GM12878 (cell line): Measurements from ENCODE around the gene PCNX1. TPM values are rescaled to one million over a fixed set of nuclear protein-coding genes. Genes with fewer than 3 reads are reported as not detected.
A peak's percentile ranks its signal among the peaks of the same experiment; 100 is the strongest.

ENCODE experiments used
- ATAC-seq: fragments of 200-7000 bp; cut with Tn5 transposase; 3 replicates; pipeline ENCODE4 v1.9.1; 2020; ENCODE audit warnings: mild to moderate bottlenecking, moderate library complexity
- BruUV-seq: library from RNA; stranded (reverse); fragments of 400-500 nt; replicated peaks from 2 replicates; lab custom pipeline; 2021; lab: Mats Ljungman, UMichigan
- CTCF ChIA-PET: fragments of 300-600 bp; sonication (Branson Sonifier 250); formaldehyde crosslinking; extraction: SDS; loops from one replicate; lab custom pipeline; 2021; ENCODE audit warnings: inconsistent platforms; lab: Yijun Ruan, JAX
- POLR2A ChIA-PET: fragments of 350-600 bp; formaldehyde crosslinking; extraction: SDS; loops from one replicate; lab custom pipeline; 2021; ENCODE audit warnings: inconsistent platforms; lab: Charles Lee
- RAD21 ChIA-PET: fragments of 300-600 bp; sonication (Branson Sonifier 250); formaldehyde crosslinking; loops from one replicate; lab custom pipeline; 2023; ENCODE audit warnings: antibody characterized with exemption; ENCODE audit not compliant: unreplicated experiment; lab: Charles Lee
- SMC1A ChIA-PET: fragments of 300-600 bp; sonication (Branson Sonifier 250); formaldehyde crosslinking; loops from one replicate; lab custom pipeline; 2023; ENCODE audit not compliant: unreplicated experiment, uncharacterized antibody; lab: Charles Lee
- DNase-seq: peaks from one replicate; pipeline ENCODE4 v3.0.0-alpha.2; 2011; ENCODE audit warnings: low read depth, low spot score
- FAIRE-seq: peaks from 3 replicates; lab custom pipeline; 2011; peaks lifted over from hg19 to GRCh38; lab: Jason Lieb, UNC
- H2AFZ ChIP-seq: 2 replicates; pipeline ENCODE4 v1.6.0; 2011; ENCODE audit warnings: low read depth, low read length, control low read depth; ENCODE audit not compliant: control insufficient read depth
- H3K27ac ChIP-seq: 2 replicates; pipeline ENCODE4 v1.5.1; 2011; ENCODE audit warnings: control low read depth; ENCODE audit not compliant: control insufficient read depth, insufficient read depth
- H3K27me3 ChIP-seq, 2 experiments: replicated peaks in 1 of 2; 2 replicates each; pipeline versions ENCODE4 v1.6.0 to v1.6.1; 2011; ENCODE audit warnings: low read length in 1 of 2; ENCODE audit not compliant: control insufficient read depth in 2 of 2, insufficient read depth in 2 of 2
- H3K36me3 ChIP-seq, 2 experiments: 2 replicates each; pipeline ENCODE4 v1.5.1; 2011; ENCODE audit warnings: low read length in 1 of 2; ENCODE audit not compliant: control insufficient read depth in 2 of 2, insufficient read depth in 2 of 2
- H3K4me1 ChIP-seq: 2 replicates; pipeline ENCODE4 v1.6.1; 2011; ENCODE audit warnings: mild to moderate bottlenecking, low read length, moderate library complexity, mixed read lengths; ENCODE audit not compliant: control insufficient read depth, insufficient read depth
- H3K4me2 ChIP-seq: 2 replicates; pipeline ENCODE4 v1.6.0; 2011; ENCODE audit warnings: control low read depth; ENCODE audit not compliant: control insufficient read depth, insufficient read depth
- H3K4me3 ChIP-seq: fragments of 200-600 bp; sonication (generic); 2 replicates; pipeline ENCODE4 v1.5.1; 2016
- H3K79me2 ChIP-seq: 2 replicates; pipeline ENCODE4 v1.6.0; 2011; ENCODE audit warnings: low read length; ENCODE audit not compliant: control insufficient read depth, insufficient read depth
- H3K9ac ChIP-seq: 2 replicates; pipeline ENCODE4 v1.8.0; 2011; ENCODE audit warnings: low read length, control low read depth, mixed read lengths; ENCODE audit not compliant: control insufficient read depth, insufficient read depth
- H3K9me3 ChIP-seq: replicated peaks from 3 replicates; pipeline ENCODE4 v1.5.1; 2011; ENCODE audit warnings: mild to moderate bottlenecking, low read length; ENCODE audit not compliant: control insufficient read depth, insufficient read depth
- H4K20me1 ChIP-seq: 2 replicates; pipeline ENCODE4 v1.6.0; 2011; ENCODE audit not compliant: control insufficient read depth, insufficient read depth
- BHLHE40 ChIP-seq, 2 experiments: fragments of 450-650 bp in 1 of 2; IDR thresholded peaks; 2 replicates each; pipeline ENCODE4 v1.6.1; 2011 to 2017; ENCODE audit warnings: low read depth in 2 of 2, borderline replicate concordance in 1 of 2, improper control_type of control experiment in 1 of 2, low read length in 1 of 2, mild to moderate bottlenecking in 1 of 2
- CREB1 ChIP-seq: IDR thresholded peaks from 2 replicates; pipeline ENCODE4 v1.6.1; 2012; ENCODE audit warnings: low read depth, mild to moderate bottlenecking, inconsistent platforms
- EZH2 ChIP-seq: IDR thresholded peaks from 2 replicates; pipeline ENCODE4 v1.6.1; 2012; ENCODE audit warnings: low read depth, mild to moderate bottlenecking, control low read depth, inconsistent platforms, low read length, borderline replicate concordance; ENCODE audit not compliant: control insufficient read depth
- JUNB ChIP-seq: IDR thresholded peaks from 2 replicates; pipeline ENCODE4 v1.6.1; 2016; ENCODE audit warnings: antibody characterized with exemption, mild to moderate bottlenecking
- NFIC ChIP-seq: IDR thresholded peaks from 2 replicates; pipeline ENCODE4 v1.6.1; 2012; ENCODE audit warnings: low read depth, mild to moderate bottlenecking, inconsistent platforms, low read length, moderate library complexity
- NFYB ChIP-seq: IDR thresholded peaks from 2 replicates; pipeline ENCODE4 v1.6.1; 2011; ENCODE audit warnings: low read depth, mild to moderate bottlenecking, low read length, improper control_type of control experiment, moderate library complexity; ENCODE audit not compliant: insufficient read depth
- NR2F1 ChIP-seq: fragments of 450-650 bp; conservative IDR thresholded peaks from 2 replicates; pipeline ENCODE4 v1.6.1; 2017; ENCODE audit warnings: mild to moderate bottlenecking
- PAX5 ChIP-seq: IDR thresholded peaks from 2 replicates; pipeline ENCODE4 v1.6.1; 2011; ENCODE audit warnings: low read depth, low read length, borderline replicate concordance
- RUNX3 ChIP-seq: IDR thresholded peaks from 2 replicates; pipeline ENCODE4 v1.6.1; 2012; ENCODE audit warnings: low read length, inconsistent platforms
- SMAD1 ChIP-seq: fragments of 450-650 bp; IDR thresholded peaks from 2 replicates; pipeline ENCODE4 v1.6.1; 2018; ENCODE audit warnings: mild to moderate bottlenecking, low read depth; ENCODE audit not compliant: partially characterized antibody
- YY1 ChIP-seq: IDR thresholded peaks from 2 replicates; pipeline ENCODE4 v1.6.1; 2011; ENCODE audit warnings: low read depth, mild to moderate bottlenecking, low read length
- ZZZ3 ChIP-seq: IDR thresholded peaks from 2 replicates; pipeline ENCODE4 v1.6.1; 2011; ENCODE audit warnings: low read depth; ENCODE audit not compliant: control insufficient read depth, insufficient read length
- WGBS: methylation state at CpG from one replicate; pipeline ENCODE4 v1.1.6; 2016; ENCODE audit warnings: low lambda C conversion rate; ENCODE audit not compliant: insufficient replicate concordance, insufficient coverage; ENCODE audit errors: missing lambda C conversion rate; 5-methylcytosine and 5-hydroxymethylcytosine counted together
- in situ Hi-C: fragments of 300-500 bp; cut with MboI; formaldehyde crosslinking; loops from 9 replicates; pipeline ENCODE4 v1.14.3; 2018; ENCODE audit warnings: mixed read lengths
- intact Hi-C: fragments of 100-400 bp; cut with micrococcal nuclease; formaldehyde crosslinking; loops from one replicate; pipeline ENCODE4 v1.14.2; 2022; ENCODE audit not compliant: unreplicated experiment
- polyA plus RNA-seq, 11 experiments: library from polyadenylated mRNA; depleted of rRNA in 4 of 11; unstranded in 6 of 11; stranded (reverse) in 5 of 11; fragments of >200 nt; fragmentation: Nextera tagmentation in 4 of 11; fragmentation: Illumina TruSeq in 1 of 11; extraction: Ambion mirVana in 4 of 11; extraction: Trizol in 1 of 11; gene quantifications; 1 replicate in 1 of 11; 2 replicates in 10 of 11; pipeline versions ENCODE4 v1.2.1 to v1.2.3, GENCODE V29; 2011 to 2016; ENCODE audit warnings: inconsistent platforms in 2 of 11, missing spikeins in 2 of 11, low read depth in 1 of 11
- total RNA-seq, 4 experiments: library from RNA; depleted of rRNA in 3 of 4; stranded (reverse); fragments of >200 nt in 3 of 4; fragmentation: Illumina TruSeq in 1 of 4; extraction: Trizol in 1 of 4; gene quantifications; 2 replicates each; pipeline versions ENCODE4 v1.2.1 to v1.2.3, GENCODE V29; 2013 to 2021
- TF ChIP-seq, protein P1 (sequence below): IDR thresholded peaks from 2 replicates; pipeline ENCODE4 v1.6.1; 2012; ENCODE audit warnings: improper control_type of control experiment, low read depth, low read length; ENCODE audit not compliant: insufficient replicate concordance
- TF ChIP-seq, protein P2 (sequence below): IDR thresholded peaks from 2 replicates; pipeline ENCODE4 v1.6.1; 2012; ENCODE audit warnings: low read depth, low read length, improper control_type of control experiment
- TF ChIP-seq, protein P3 (sequence below): IDR thresholded peaks from 2 replicates; pipeline ENCODE4 v1.6.1; 2012; ENCODE audit warnings: mild to moderate bottlenecking, low read depth, low read length

Gene PCNX1
- total and polyA plus RNA-seq, 10 of the 15 experiments (the other 5 are each of a cell fraction or from before 2014, with no cell fraction given): 4.6 to 53.9 (median 20.5) TPM

DNA sequence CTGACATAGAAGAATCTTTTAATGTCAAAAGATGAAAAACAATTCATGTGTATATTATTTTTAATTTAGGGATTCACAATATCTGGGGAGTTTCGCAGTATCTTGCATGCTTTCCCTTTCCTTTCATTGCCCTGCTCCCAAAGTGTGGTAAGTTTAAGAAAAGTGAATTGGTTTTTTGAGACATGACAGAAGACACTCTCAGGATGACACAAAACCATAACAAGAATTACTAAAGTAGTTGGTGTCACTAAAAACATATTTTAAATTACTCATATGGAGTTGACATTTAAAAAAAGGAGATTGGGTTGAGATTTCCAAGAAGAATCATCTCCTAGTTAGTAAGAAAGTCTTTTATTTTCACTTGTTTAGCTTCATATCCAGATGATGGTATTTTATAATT is 5.1 kb upstream of the PCNX1 start:
- WGBS: 35% methylated on average over 1 of the region's 1 CpG

More for the DNA sequence above, 5.1 kb upstream of the PCNX1 start:
- ChIA-PET CTCF (interaction anchor here (0.8 to 7.4 kb wide), 6 partner anchors 13 to 85 kb away, joined by 3 to 110 read pairs (median 8); no protein-coding TSS in a partner anchor), POLR2A (interaction anchor here (0.7 kb wide), 1 partner anchor 28 kb away, joined by 3 read pairs; no protein-coding TSS in a partner anchor), SMC1A (interaction anchor here (0.6 to 2.7 kb wide), 10 partner anchors 8 to 84 kb away, joined by 3 to 8 read pairs (median 4); no protein-coding TSS in a partner anchor), RAD21 (interaction anchor here (1.0 to 1.3 kb wide), 2 partner anchors 15 to 84 kb away, joined by 4 to 5 read pairs; no protein-coding TSS in a partner anchor)
- no peaks in the 10 kb centered on the region for H3K4me1 ChIP-seq
- FAIRE-seq (no peak), DNase-seq (no peak), ATAC-seq (no peak)
- no peak overlapping the region for H3K4me3 ChIP-seq
- in situ Hi-C loops (no loop called here), intact Hi-C loops (no loop called here)
- no peaks in the 10 kb centered on the region for H3K9me3 ChIP-seq
- no peak overlapping the region for H3K9ac ChIP-seq
- H4K20me1 ChIP-seq: no peaks in the 10 kb centered on the region
- H2AFZ ChIP-seq: no peak overlapping the region
- H3K36me3 ChIP-seq: no peaks in the 10 kb centered on the region
- H3K27me3 ChIP-seq: no peaks in the 10 kb centered on the region
- peaks cover 5% of the 10 kb centered on the region for H3K79me2 ChIP-seq
- no peak for TF ChIP-seq NFYB
- no peak for TF ChIP-seq CREB1
- TF ChIP-seq RUNX3: peak; percentile 35; the same call in 1 of the 2 replicates
- no peak for TF ChIP-seq YY1
- TF ChIP-seq, protein P1, sequence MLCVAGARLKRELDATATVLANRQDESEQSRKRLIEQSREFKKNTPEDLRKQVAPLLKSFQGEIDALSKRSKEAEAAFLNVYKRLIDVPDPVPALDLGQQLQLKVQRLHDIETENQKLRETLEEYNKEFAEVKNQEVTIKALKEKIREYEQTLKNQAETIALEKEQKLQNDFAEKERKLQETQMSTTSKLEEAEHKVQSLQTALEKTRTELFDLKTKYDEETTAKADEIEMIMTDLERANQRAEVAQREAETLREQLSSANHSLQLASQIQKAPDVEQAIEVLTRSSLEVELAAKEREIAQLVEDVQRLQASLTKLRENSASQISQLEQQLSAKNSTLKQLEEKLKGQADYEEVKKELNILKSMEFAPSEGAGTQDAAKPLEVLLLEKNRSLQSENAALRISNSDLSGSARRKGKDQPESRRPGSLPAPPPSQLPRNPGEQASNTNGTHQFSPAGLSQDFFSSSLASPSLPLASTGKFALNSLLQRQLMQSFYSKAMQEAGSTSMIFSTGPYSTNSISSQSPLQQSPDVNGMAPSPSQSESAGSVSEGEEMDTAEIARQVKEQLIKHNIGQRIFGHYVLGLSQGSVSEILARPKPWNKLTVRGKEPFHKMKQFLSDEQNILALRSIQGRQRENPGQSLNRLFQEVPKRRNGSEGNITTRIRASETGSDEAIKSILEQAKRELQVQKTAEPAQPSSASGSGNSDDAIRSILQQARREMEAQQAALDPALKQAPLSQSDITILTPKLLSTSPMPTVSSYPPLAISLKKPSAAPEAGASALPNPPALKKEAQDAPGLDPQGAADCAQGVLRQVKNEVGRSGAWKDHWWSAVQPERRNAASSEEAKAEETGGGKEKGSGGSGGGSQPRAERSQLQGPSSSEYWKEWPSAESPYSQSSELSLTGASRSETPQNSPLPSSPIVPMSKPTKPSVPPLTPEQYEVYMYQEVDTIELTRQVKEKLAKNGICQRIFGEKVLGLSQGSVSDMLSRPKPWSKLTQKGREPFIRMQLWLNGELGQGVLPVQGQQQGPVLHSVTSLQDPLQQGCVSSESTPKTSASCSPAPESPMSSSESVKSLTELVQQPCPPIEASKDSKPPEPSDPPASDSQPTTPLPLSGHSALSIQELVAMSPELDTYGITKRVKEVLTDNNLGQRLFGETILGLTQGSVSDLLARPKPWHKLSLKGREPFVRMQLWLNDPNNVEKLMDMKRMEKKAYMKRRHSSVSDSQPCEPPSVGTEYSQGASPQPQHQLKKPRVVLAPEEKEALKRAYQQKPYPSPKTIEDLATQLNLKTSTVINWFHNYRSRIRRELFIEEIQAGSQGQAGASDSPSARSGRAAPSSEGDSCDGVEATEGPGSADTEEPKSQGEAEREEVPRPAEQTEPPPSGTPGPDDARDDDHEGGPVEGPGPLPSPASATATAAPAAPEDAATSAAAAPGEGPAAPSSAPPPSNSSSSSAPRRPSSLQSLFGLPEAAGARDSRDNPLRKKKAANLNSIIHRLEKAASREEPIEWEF: no peak
- peak; percentile 57 for TF ChIP-seq JUNB
- TF ChIP-seq NR2F1: no peak
- TF ChIP-seq PAX5: no peak
- TF ChIP-seq NFIC: peak; percentile 51; the same call in 1 of the 2 replicates
- TF ChIP-seq, protein P2, sequence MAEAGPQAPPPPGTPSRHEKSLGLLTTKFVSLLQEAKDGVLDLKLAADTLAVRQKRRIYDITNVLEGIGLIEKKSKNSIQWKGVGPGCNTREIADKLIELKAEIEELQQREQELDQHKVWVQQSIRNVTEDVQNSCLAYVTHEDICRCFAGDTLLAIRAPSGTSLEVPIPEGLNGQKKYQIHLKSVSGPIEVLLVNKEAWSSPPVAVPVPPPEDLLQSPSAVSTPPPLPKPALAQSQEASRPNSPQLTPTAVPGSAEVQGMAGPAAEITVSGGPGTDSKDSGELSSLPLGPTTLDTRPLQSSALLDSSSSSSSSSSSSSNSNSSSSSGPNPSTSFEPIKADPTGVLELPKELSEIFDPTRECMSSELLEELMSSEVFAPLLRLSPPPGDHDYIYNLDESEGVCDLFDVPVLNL: no peak
- TF ChIP-seq EZH2: no peak
- TF ChIP-seq, protein P3, sequence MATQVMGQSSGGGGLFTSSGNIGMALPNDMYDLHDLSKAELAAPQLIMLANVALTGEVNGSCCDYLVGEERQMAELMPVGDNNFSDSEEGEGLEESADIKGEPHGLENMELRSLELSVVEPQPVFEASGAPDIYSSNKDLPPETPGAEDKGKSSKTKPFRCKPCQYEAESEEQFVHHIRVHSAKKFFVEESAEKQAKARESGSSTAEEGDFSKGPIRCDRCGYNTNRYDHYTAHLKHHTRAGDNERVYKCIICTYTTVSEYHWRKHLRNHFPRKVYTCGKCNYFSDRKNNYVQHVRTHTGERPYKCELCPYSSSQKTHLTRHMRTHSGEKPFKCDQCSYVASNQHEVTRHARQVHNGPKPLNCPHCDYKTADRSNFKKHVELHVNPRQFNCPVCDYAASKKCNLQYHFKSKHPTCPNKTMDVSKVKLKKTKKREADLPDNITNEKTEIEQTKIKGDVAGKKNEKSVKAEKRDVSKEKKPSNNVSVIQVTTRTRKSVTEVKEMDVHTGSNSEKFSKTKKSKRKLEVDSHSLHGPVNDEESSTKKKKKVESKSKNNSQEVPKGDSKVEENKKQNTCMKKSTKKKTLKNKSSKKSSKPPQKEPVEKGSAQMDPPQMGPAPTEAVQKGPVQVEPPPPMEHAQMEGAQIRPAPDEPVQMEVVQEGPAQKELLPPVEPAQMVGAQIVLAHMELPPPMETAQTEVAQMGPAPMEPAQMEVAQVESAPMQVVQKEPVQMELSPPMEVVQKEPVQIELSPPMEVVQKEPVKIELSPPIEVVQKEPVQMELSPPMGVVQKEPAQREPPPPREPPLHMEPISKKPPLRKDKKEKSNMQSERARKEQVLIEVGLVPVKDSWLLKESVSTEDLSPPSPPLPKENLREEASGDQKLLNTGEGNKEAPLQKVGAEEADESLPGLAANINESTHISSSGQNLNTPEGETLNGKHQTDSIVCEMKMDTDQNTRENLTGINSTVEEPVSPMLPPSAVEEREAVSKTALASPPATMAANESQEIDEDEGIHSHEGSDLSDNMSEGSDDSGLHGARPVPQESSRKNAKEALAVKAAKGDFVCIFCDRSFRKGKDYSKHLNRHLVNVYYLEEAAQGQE: no peak
- no peak for TF ChIP-seq BHLHE40 (IDR thresholded peaks at IDR 0.05; ENCODE audit: borderline replicate concordance in 1 of 2, low read depth in 2 of 2, low read length in 1 of 2)
- TF ChIP-seq ZZZ3: no peak
- no peak for TF ChIP-seq SMAD1
- TF ChIP-seq, all 136 proteins: peak for 3
- H3K4me2 ChIP-seq: no peak overlapping the region
- BruUV-seq: no TSS peak
- H3K27ac ChIP-seq: no peak overlapping the region
